ENCODE results near the gene SRGAP3.
"Not testable (repeated sequence)": the region's sequence is repeated elsewhere in the genome, so short reads cannot be mapped to it uniquely, and the experiment has no call there.

Gene SRGAP3

DNA sequence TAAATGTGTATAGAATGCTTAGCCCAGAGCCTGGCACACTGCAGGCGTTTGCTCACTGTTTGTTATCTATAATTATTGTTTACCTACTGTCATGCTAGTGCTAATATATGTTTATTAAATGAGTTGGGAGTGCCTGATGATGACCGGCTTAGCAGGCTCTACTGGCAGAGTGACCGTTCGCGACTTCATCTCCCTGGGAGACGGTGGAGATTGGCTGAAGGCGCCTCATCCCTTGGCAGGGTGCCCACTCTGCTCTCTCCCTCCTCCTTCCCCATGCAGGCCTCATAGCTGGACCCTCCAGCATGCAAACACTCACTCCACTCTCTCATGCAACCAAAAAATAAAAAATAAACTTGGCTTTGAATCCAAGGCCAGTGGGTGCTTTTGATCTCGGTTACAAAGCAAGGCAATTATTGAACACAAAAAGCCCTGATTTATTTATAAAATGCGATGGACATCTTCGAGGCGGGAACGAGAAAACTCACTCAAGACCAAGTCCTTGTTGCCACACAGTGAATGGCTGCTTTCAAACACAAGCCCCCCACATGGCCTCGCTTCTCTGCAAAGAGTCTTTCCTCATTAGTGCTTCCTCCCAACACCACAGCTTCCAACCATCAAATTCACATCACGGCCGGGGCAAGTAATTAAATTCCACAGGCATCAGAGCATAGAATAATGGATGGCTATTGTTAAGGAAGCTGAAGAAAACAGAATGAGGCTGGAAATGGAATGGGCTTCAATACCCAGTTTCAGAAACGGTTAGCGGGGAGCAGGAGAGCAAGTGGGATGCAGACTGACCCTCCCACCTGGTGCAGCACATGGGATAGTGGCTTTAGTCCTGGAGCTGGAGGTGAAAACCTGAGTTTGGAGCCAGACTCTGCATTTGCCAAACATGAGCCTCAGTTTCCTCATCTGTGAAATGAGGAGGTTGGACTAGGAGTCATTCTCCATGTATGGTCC lies 150.4 kb downstream of the SRGAP3 start:
- H3K9ac ChIP-seq (ENCODE audit: low read depth, low read length), result no peak overlapping the region
- H3K36me3 ChIP-seq (ENCODE audit: insufficient read depth, low read length), result no peaks in the 10 kb centered on the region
- H3K4me1 ChIP-seq (ENCODE audit: insufficient read depth, low read length), result peaks cover 19% of the 10 kb centered on the region
- no peaks in the 10 kb centered on the region for H3K9me3 ChIP-seq (ENCODE audit: control insufficient read depth, insufficient read depth, low read length)

DNA sequence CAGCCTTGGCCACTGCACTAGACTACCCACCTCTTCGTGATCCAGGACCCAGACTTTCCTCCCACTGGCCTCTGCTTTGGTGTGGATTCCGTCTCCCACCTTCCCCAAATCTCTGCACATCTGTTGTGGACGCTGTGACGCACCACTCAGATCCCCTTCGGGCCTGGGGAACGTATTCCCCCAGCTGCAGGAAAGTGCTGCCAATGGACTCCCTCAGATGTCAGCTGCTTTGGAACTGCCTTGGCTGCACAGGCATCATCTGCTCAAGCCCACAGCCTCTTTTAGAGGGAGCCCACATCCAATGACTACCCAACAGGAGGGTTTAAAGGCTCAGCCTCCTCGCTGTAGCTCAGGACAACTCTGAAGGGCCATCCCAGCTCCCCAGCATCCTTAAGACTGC lies 152.0 kb downstream of the SRGAP3 start:
- Histone ChIP-seq H3K36me3 (ENCODE audit: insufficient read depth, low read length) (no peaks in the 10 kb centered on the region), H3K9me3 (ENCODE audit: control insufficient read depth, insufficient read depth, low read length) (no peaks in the 10 kb centered on the region), H3K4me1 (ENCODE audit: insufficient read depth, low read length) (peaks cover 11% of the 10 kb centered on the region; the same call in 1 of the 2 replicates), H3K9ac (ENCODE audit: low read depth, low read length) (no peak overlapping the region)

DNA sequence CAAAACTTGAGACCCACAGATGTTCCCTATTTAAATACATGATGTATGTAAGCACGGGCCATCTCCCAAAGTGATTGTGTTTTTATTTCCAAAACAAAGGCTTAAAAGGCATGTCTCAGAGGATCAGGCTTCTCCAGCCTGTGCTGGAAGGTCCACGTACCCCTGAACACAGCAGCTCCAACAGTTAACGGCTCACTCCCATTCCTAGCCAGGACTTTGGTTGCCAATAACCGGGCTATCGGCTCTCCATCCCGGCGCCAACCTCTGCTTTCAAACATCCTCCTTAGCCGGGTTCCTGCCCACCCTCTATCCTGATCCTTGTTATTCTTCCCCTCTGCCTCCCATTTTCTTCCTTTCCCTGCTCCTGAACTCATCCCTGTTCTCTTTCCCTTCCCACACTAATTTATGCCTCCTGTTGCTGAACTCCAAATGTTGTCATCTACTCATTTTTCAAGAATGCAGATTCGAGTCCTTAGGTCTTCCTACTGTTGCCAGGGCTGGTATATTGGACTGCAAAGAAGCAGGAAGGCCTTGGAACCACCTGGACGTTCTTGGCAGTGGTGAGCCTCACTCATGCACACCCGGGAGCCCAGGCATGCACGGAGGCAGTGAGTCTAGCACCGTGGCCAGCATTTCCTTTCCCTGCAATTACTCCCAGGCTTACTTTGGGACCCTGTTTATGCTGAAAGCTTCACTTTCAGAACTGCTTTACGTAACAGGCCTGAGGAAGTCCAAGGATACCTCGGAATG lies 157.8 kb downstream of the SRGAP3 start:
- Histone ChIP-seq H3K36me3 (ENCODE audit: insufficient read depth, low read length) (no peaks in the 10 kb centered on the region), H3K9ac (ENCODE audit: low read depth, low read length) (no peak overlapping the region), H3K4me1 (ENCODE audit: insufficient read depth, low read length) (peaks cover 7% of the 10 kb centered on the region; the same call in 1 of the 2 replicates), H3K9me3 (ENCODE audit: control insufficient read depth, insufficient read depth, low read length) (no peaks in the 10 kb centered on the region)

DNA sequence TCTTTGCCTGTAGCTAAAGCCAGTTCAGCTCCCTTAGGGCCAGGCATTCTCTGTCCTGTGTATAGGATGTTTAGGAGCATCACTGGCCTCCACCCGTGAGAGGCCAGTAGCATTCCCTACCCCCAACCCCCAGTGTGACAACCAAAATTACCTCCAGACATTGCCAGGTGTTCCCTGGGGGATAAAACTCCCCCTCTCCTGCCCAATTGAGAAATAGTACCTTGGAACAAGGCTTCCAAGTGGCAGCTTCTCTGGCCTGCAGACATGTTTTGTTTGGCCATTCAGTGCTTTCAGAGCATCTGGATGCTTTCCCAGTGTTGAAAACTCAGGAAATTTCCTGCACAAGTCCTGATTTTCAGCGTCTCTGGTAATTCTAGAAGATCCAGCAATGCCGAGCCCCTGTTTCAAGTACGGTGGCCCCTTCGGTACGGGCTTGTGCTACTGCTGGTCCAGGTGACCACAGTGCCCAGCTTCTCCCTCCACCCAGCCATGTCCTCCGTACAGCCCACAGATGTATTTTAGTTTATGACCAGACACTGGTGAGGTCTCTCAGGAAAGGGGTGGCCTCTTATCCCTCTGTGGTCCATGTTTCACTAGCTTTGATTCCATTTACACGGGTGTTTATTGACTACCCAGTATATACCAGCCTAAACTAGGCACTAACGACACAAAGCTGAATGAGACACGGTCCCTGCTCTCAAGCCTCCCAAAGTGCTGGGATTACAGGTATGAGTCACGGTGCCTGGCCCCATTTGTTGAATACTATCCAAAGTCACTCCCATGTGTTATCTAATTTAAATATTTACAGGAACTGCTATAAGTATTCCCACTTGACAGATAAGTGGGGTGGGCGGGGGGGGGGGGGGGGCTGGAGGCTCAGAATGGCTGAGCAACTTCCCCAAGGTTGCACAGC lies 160.7 kb downstream of the SRGAP3 start:
- Histone ChIP-seq H3K4me1 (ENCODE audit: insufficient read depth, low read length) (peaks cover 7% of the 10 kb centered on the region; the same call in 1 of the 2 replicates), H3K9ac (ENCODE audit: low read depth, low read length) (no peak overlapping the region), H3K9me3 (ENCODE audit: control insufficient read depth, insufficient read depth, low read length) (no peaks in the 10 kb centered on the region), H3K36me3 (ENCODE audit: insufficient read depth, low read length) (no peaks in the 10 kb centered on the region)

DNA sequence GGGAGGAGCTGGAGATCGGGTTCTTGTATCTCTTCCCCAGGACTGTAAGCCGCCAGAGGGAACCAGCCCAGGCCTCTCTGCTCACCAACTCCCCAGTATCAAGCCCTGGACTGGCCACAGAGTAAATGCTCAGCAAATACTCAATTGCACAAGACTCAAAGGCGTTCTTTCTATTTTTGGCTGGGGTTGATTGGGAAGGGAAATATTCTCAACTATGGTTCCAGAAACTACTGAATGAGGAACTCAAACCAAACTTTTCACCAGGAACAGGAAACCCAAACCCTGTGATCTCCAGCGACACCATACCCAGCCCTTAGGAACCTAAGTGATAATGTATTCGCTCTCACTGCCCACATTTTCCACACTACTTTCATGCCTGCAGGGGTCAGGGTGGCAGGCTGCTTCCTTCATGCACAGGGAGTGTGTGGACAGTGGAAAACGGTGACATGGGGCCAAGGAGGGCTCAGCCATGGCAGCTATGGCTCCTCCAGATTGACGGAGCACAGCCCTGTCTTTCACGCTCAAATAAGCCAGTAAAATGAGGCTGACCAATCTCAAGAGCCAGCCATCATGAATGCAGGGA lies 161.5 kb downstream of the SRGAP3 start:
- Histone ChIP-seq H3K4me1 (ENCODE audit: insufficient read depth, low read length) (peaks cover 7% of the 10 kb centered on the region; the same call in 1 of the 2 replicates), H3K36me3 (ENCODE audit: insufficient read depth, low read length) (no peaks in the 10 kb centered on the region), H3K9ac (ENCODE audit: low read depth, low read length) (no peak overlapping the region), H3K9me3 (ENCODE audit: control insufficient read depth, insufficient read depth, low read length) (no peaks in the 10 kb centered on the region)

DNA sequence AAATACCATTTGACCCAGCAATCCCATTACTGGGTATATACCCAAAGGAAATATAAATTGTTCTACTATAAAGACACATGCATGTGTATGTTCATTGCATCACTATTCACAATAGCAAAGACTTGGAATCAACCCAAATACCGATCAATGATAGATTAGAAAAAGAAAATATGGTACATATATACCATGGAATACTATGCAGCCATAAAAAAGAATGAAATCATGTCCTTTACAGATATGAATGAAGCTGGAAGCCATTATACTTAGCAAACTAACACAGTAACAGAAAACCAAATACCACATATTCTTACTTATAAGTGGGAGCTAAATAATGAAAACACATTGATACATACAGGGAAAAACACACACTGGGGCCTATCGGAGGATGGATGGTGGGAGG lies 164.0 kb downstream of the SRGAP3 start:
- H3K9me3 ChIP-seq (ENCODE audit: control insufficient read depth, insufficient read depth, low read length); H3K9ac ChIP-seq (ENCODE audit: low read depth, low read length); H3K36me3 ChIP-seq (ENCODE audit: insufficient read depth, low read length); H3K4me1 ChIP-seq (ENCODE audit: insufficient read depth, low read length): not testable (repeated sequence)

DNA sequence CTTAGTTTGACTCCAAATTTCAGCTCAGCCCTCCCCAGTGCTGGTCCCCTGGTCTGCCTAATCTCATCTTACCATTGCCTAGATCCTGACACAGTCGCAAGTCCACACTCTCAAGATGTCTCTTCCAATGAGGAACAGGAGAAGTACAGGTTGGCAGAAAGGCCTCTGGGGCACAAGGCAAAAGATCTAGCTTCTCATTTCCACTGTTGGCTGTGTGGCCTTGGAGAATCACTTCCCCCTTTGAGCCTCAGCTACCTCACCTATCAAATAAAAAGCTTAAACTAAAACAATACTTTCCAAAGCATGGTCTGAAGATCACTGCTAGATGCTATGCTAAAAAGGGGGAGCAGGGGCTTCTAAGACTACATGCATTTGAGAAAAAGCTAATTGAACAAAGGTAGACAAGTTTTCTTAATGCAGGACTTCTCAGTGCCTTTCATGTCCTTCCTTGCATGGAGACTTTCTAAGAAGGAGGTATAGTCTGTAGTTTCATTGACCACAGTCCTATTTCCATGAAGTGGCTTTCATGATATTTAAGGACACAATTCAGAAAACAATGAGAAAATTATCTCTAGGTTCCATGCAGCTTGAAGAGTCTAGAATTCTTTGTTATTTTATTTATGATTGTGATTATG lies 168.1 kb downstream of the SRGAP3 start:
- peaks cover 14% of the 10 kb centered on the region for H3K4me1 ChIP-seq (ENCODE audit: insufficient read depth, low read length)
- H3K9me3 ChIP-seq (ENCODE audit: control insufficient read depth, insufficient read depth, low read length), result no peaks in the 10 kb centered on the region
- no peak overlapping the region for H3K9ac ChIP-seq (ENCODE audit: low read depth, low read length)
- H3K36me3 ChIP-seq (ENCODE audit: insufficient read depth, low read length), result no peaks in the 10 kb centered on the region

DNA sequence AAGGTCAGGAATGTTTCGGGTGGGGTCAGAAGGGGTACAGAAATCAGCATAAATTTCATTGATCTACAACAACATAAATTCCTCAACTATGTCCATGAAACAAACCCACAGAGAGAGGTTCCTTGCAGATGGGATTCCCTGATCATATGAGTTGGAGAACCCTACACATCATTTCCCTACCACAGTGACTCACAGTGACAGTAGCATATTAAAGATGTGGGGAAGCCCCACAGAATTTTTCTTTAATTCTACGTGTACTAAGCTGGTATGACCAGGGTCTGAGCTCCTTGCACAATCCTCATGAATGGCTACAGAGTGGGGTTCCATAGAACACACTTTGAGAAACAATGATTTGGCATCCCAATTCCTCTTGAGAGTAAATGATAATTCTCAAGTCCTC lies 169.3 kb downstream of the SRGAP3 start:
- Histone ChIP-seq H3K9ac (ENCODE audit: low read depth, low read length) (no peak overlapping the region), H3K4me1 (ENCODE audit: insufficient read depth, low read length) (peaks cover 14% of the 10 kb centered on the region), H3K9me3 (ENCODE audit: control insufficient read depth, insufficient read depth, low read length) (no peaks in the 10 kb centered on the region), H3K36me3 (ENCODE audit: insufficient read depth, low read length) (no peaks in the 10 kb centered on the region)

DNA sequence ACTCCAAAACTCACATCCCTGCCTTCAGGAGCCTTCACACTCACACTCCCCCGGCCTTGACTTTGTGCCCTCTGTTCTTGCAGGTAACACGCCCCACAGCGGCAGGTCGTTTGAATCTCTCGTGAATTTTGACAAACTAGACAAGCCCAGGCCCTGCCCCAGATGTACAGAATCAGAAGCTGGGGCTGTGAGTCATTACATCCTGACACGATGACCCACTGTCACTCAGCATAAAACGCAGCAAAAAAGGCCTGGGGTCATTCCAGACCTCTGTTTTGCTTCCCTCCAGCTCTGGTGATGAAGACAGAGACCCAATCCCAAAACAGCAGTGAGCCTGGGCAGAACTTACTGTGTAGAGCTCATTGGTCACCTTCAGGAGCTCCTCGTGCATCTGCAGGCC lies 169.8 kb downstream of the SRGAP3 start:
- Histone ChIP-seq H3K36me3 (ENCODE audit: insufficient read depth, low read length) (no peaks in the 10 kb centered on the region), H3K9me3 (ENCODE audit: control insufficient read depth, insufficient read depth, low read length) (no peaks in the 10 kb centered on the region), H3K4me1 (ENCODE audit: insufficient read depth, low read length) (peaks cover 14% of the 10 kb centered on the region), H3K9ac (ENCODE audit: low read depth, low read length) (no peak overlapping the region)

DNA sequence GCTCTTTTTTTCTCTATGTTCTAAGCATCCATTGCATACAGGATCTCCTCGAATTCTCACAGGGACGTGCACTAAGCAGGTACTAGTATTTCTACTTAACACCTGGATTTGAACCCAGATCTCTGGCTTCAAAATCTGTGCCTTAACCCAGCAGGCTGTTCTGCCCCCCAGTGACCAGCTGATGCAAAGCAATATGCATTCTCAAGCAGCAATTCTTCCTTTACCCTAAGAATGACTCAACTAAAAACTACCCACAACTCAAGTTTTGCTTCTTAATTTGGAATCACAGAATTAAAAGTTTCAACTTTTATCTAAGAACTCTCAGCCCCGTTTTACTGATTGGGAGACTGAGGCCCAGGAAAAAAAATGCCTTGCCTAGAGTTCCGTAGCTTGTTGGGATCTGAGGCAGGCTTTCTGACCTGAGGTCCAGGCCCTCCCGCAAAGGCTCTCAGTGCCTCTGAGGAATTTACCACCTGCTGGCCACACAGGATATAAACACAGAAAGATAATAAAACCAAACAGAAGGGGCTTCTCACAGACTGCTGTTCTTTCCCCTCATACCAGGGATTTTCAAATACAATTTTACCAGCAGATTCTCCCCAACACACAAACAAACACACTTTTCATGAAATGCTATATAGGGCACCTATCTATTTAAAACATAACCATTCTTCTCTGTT lies 170.7 kb downstream of the SRGAP3 start:
- Histone ChIP-seq H3K9me3 (ENCODE audit: control insufficient read depth, insufficient read depth, low read length) (no peaks in the 10 kb centered on the region), H3K9ac (ENCODE audit: low read depth, low read length) (no peak overlapping the region), H3K4me1 (ENCODE audit: insufficient read depth, low read length) (peaks cover 14% of the 10 kb centered on the region), H3K36me3 (ENCODE audit: insufficient read depth, low read length) (no peaks in the 10 kb centered on the region)

DNA sequence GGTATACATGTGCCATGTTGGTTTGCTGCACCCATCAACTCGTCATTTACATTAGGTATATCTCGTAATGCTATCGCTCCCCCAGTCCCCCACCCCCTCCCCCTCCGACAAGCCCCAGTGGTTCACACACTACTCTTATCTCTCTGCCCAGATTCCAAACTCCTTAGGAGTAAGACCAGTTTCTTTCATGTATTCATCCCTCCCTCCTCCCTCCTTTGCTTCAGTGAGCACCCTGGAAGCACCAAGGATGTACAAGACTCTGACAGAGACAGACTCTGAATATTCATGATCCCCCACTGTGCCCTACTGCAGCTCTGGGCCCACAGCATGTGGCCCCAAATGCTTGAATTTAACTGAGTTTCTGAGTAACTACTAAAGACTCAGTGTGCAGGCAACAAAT lies 172.4 kb downstream of the SRGAP3 start:
- Histone ChIP-seq H3K9me3 (ENCODE audit: control insufficient read depth, insufficient read depth, low read length) (no peaks in the 10 kb centered on the region), H3K4me1 (ENCODE audit: insufficient read depth, low read length) (peaks cover 14% of the 10 kb centered on the region), H3K36me3 (ENCODE audit: insufficient read depth, low read length) (no peaks in the 10 kb centered on the region), H3K9ac (ENCODE audit: low read depth, low read length) (no peak overlapping the region)

DNA sequence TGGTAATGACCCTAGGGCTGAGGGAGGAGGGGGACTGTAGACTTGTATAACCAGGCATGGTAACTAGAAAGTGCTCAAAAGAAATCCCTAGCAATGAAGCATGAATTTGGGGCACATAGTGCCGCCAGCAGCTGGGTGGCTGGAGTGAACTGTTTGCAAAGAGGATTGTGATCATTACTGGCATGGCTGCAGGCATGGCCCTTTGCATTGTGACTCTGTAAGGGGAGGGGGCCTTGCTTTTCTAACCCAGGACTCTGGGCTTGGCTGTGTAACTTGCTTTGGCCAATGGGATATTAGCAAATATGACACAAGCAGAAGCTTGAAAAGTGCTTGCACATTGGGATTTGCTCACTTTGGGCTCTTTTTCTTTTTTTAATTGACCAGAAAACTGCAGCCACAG lies 173.7 kb downstream of the SRGAP3 start:
- Histone ChIP-seq H3K36me3 (ENCODE audit: insufficient read depth, low read length) (no peaks in the 10 kb centered on the region), H3K4me1 (ENCODE audit: insufficient read depth, low read length) (peaks cover 14% of the 10 kb centered on the region), H3K9ac (ENCODE audit: low read depth, low read length) (no peak overlapping the region), H3K9me3 (ENCODE audit: control insufficient read depth, insufficient read depth, low read length) (no peaks in the 10 kb centered on the region)

DNA sequence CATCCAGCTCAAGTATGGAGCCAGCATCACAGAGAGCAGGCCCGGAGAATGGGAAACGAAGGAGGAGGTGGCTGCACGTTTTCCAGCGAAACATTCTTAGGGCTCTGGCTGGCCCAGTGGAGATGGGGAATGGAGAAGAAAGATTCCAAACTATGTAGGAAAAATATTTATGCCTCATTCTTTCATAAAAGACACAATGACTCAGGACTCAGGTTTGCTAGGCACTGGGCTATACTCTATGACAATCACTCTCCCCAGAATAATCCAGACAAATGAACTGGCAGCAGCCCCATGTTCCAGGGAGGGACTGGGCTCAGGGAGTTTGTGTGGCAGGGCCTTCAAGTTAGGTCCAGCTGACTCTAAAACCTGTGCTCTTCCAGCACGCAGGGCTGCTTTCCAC lies 175.4 kb downstream of the SRGAP3 start:
- Histone ChIP-seq H3K36me3 (ENCODE audit: insufficient read depth, low read length) (no peaks in the 10 kb centered on the region), H3K9ac (ENCODE audit: low read depth, low read length) (no peak overlapping the region), H3K9me3 (ENCODE audit: control insufficient read depth, insufficient read depth, low read length) (no peaks in the 10 kb centered on the region), H3K4me1 (ENCODE audit: insufficient read depth, low read length) (peaks cover 10% of the 10 kb centered on the region)

Measured in ES-I3 (cell line).